HuH-7.5 (cell line): Measurements from ENCODE around the gene ATP2B2.
"Not testable (repeated sequence)": the region's sequence is repeated elsewhere in the genome, so short reads cannot be mapped to it uniquely, and the experiment has no call there.

Source experiments
- DNase-seq: peaks from one replicate; pipeline ENCODE4 v3.0.0; 2011; ENCODE audit warnings: low spot score

The ATP2B2 gene

GRCh38 chr3:10505050-10505790 is at the start of gene ATP2B2:
ATP2B2 (minus strand) TSS chr3:10505586; CDS start chr3:10449543, 56,043 bp downstream.
- peak; percentile 78 for DNase-seq

- DNase-seq, result no peak
Observed at GRCh38 chr3:10554746-10555145, 49.4 kb upstream of the ATP2B2 start.

GRCh38 chr3:10554236-10554611 is 48.8 kb upstream of the ATP2B2 start:
- no peak for DNase-seq

GRCh38 chr3:10553591-10554235 is 48.3 kb upstream of the ATP2B2 start:
- DNase-seq, result no peak

GRCh38 chr3:10552631-10552943 is 47.2 kb upstream of the ATP2B2 start:
- DNase-seq, result no peak

GRCh38 chr3:10551821-10552630 is 46.6 kb upstream of the ATP2B2 start:
- DNase-seq, result no peak

- no peak for DNase-seq
Observed at GRCh38 chr3:10551139-10551538, 45.8 kb upstream of the ATP2B2 start.

GRCh38 chr3:10550705-10551104 is 45.3 kb upstream of the ATP2B2 start:
- no peak for DNase-seq

- DNase-seq, result no peak
Observed at GRCh38 chr3:10549617-10550230, 44.3 kb upstream of the ATP2B2 start.

- no peak for DNase-seq
Observed at GRCh38 chr3:10548992-10549391, 43.6 kb upstream of the ATP2B2 start.

GRCh38 chr3:10547841-10548783 is 42.7 kb upstream of the ATP2B2 start:
- DNase-seq, result no peak

- no peak for DNase-seq
Observed at GRCh38 chr3:10547413-10547812, 42.0 kb upstream of the ATP2B2 start.

- no peak for DNase-seq
Observed at GRCh38 chr3:10546820-10547263, 41.5 kb upstream of the ATP2B2 start.

- DNase-seq, result no peak
Observed at GRCh38 chr3:10546181-10546624, 40.8 kb upstream of the ATP2B2 start.

- DNase-seq, result no peak
Observed at GRCh38 chr3:10542518-10542917, 37.1 kb upstream of the ATP2B2 start.

- DNase-seq, result not testable (repeated sequence)
Observed at GRCh38 chr3:10540347-10540746, 35.0 kb upstream of the ATP2B2 start.

GRCh38 chr3:10534066-10534465 is 28.7 kb upstream of the ATP2B2 start:
- DNase-seq, result no peak

GRCh38 chr3:10533737-10534023 is 28.3 kb upstream of the ATP2B2 start:
- DNase-seq, result no peak

- DNase-seq, result no peak
Observed at GRCh38 chr3:10532939-10533736, 27.8 kb upstream of the ATP2B2 start.

GRCh38 chr3:10531031-10531430 is 25.6 kb upstream of the ATP2B2 start:
- DNase-seq, result no peak

- no peak for DNase-seq
Observed at GRCh38 chr3:10530241-10530640, 24.9 kb upstream of the ATP2B2 start.
